Mesenchymal stem cell (in vitro differentiated cells and primary cell): ENCODE measurements around the gene PDGFRB. TPM values are rescaled to one million over a fixed set of nuclear protein-coding genes. Genes with fewer than 3 reads are reported as not detected.

Experiments used
- DNase-seq: peaks from one replicate; pipeline ENCODE4 v3.0.0-alpha.2; 2013
- H2AFZ ChIP-seq: one replicate; pipeline ENCODE4 v1.6.1; 2013; ENCODE audit warnings: low read depth, mild to moderate bottlenecking, control low read depth, inconsistent platforms, low read length, moderate library complexity
- H2AK5ac ChIP-seq: 2 replicates; pipeline ENCODE4 v1.6.1; 2013; ENCODE audit warnings: low read length, moderate library complexity, mild to moderate bottlenecking, inconsistent platforms; ENCODE audit not compliant: severe bottlenecking
- H2BK120ac ChIP-seq: one replicate; pipeline ENCODE4 v1.6.1; 2013; ENCODE audit warnings: low read depth, mild to moderate bottlenecking, inconsistent platforms, low read length, moderate library complexity
- H2BK12ac ChIP-seq, 2 experiments: one replicate each; pipeline ENCODE4 v1.6.1; 2013; ENCODE audit warnings: inconsistent platforms in 2 of 2, low read length in 2 of 2, mild to moderate bottlenecking in 2 of 2, moderate library complexity in 2 of 2, control low read depth in 1 of 2
- H2BK15ac ChIP-seq: one replicate; pipeline ENCODE4 v1.6.1; 2013; ENCODE audit warnings: mild to moderate bottlenecking, low read depth, inconsistent platforms; ENCODE audit not compliant: poor library complexity, severe bottlenecking
- H2BK5ac ChIP-seq: 2 replicates; pipeline ENCODE4 v1.6.1; 2013; ENCODE audit warnings: low read depth, mild to moderate bottlenecking, low read length, control low read depth, inconsistent platforms; ENCODE audit not compliant: poor library complexity, severe bottlenecking
- H3K14ac ChIP-seq, 2 experiments: one replicate each; pipeline ENCODE4 v1.6.1; 2013; ENCODE audit warnings: inconsistent platforms in 2 of 2, low read length in 2 of 2, control low read depth in 1 of 2, mild to moderate bottlenecking in 1 of 2, moderate library complexity in 1 of 2
- H3K18ac ChIP-seq, 2 experiments: one replicate each; pipeline ENCODE4 v1.6.1; 2013; ENCODE audit warnings: inconsistent platforms in 2 of 2, low read length in 2 of 2, control low read depth in 1 of 2, low read depth in 1 of 2, mild to moderate bottlenecking in 1 of 2
- H3K23ac ChIP-seq, 2 experiments: one replicate each; pipeline ENCODE4 v1.6.1; 2013; ENCODE audit warnings: inconsistent platforms in 2 of 2, low read length in 2 of 2, mild to moderate bottlenecking in 2 of 2, moderate library complexity in 2 of 2, control low read depth in 1 of 2
- H3K27ac ChIP-seq: 2 replicates; pipeline ENCODE4 v1.5.1; 2013; ENCODE audit warnings: mild to moderate bottlenecking, moderate library complexity, low read length, control low read depth, inconsistent platforms; ENCODE audit not compliant: poor library complexity, severe bottlenecking
- H3K27me3 ChIP-seq, 2 experiments: 2 replicates each; pipeline versions ENCODE4 v1.6.1 to v1.7.0; 2013; ENCODE audit warnings: low read length in 2 of 2, mild to moderate bottlenecking in 2 of 2, moderate library complexity in 2 of 2, control low read depth in 1 of 2, inconsistent platforms in 1 of 2; ENCODE audit not compliant: control insufficient read depth in 1 of 2, insufficient read depth in 1 of 2
- H3K36me3 ChIP-seq, 2 experiments: 2 replicates each; pipeline versions ENCODE4 v1.6.1 to v1.7.0; 2013; ENCODE audit warnings: low read length in 2 of 2, control low read depth in 1 of 2, inconsistent platforms in 1 of 2, low read depth in 1 of 2, mild to moderate bottlenecking in 1 of 2; ENCODE audit not compliant: insufficient read depth in 2 of 2, control insufficient read depth in 1 of 2
- H3K4ac ChIP-seq, 2 experiments: one replicate each; pipeline ENCODE4 v1.6.1; 2013; ENCODE audit warnings: inconsistent platforms in 2 of 2, low read length in 2 of 2, mild to moderate bottlenecking in 2 of 2, moderate library complexity in 2 of 2, control low read depth in 1 of 2, low read depth in 1 of 2
- H3K4me1 ChIP-seq: 2 replicates; pipeline ENCODE4 v1.6.1; 2013; ENCODE audit warnings: low read depth, low read length, control low read depth; ENCODE audit not compliant: control insufficient read depth, insufficient read depth
- H3K4me2 ChIP-seq: 2 replicates; pipeline ENCODE4 v1.6.1; 2013; ENCODE audit warnings: low read length, mild to moderate bottlenecking, inconsistent platforms; ENCODE audit not compliant: poor library complexity, severe bottlenecking
- H3K4me3 ChIP-seq, 2 experiments: 2 replicates each; pipeline versions ENCODE4 v1.5.1 to v1.7.0; 2013; ENCODE audit warnings: low read length in 2 of 2, mild to moderate bottlenecking in 2 of 2, control low read depth in 1 of 2, low read depth in 1 of 2; ENCODE audit not compliant: insufficient read depth in 1 of 2
- H3K79me1 ChIP-seq: replicated peaks from 2 replicates; pipeline ENCODE4 v1.6.1; 2013; ENCODE audit warnings: mild to moderate bottlenecking, control low read depth, low read length, inconsistent platforms; ENCODE audit not compliant: poor library complexity, severe bottlenecking
- H3K9ac ChIP-seq: 2 replicates; pipeline ENCODE4 v1.7.0; 2013; ENCODE audit warnings: mild to moderate bottlenecking, low read length, moderate library complexity
- H3K9me3 ChIP-seq: 2 replicates; pipeline ENCODE4 v1.7.0; 2013; ENCODE audit warnings: mild to moderate bottlenecking, low read length; ENCODE audit not compliant: control insufficient read depth
- H4K8ac ChIP-seq: one replicate; pipeline ENCODE4 v1.6.1; 2013; ENCODE audit warnings: inconsistent platforms, mild to moderate bottlenecking, low read length, moderate library complexity
- H4K91ac ChIP-seq: one replicate; pipeline ENCODE4 v1.6.1; 2013; ENCODE audit warnings: mild to moderate bottlenecking, low read length, inconsistent platforms
- WGBS: methylation state at CpG from one replicate; pipeline ENCODE4 v1.1.7; 2013; ENCODE audit warnings: mixed read lengths; 5-methylcytosine and 5-hydroxymethylcytosine counted together
- small RNA-seq: library from polyadenylated mRNA; stranded (forward); fragments of <200 nt; extraction: miRNeasy Mini kit (QIAGEN cat#:217004); gene quantifications from one replicate; pipeline ENCODE3, GENCODE V24; 2013; ENCODE audit warnings: low read depth

PDGFRB gene

DNA sequence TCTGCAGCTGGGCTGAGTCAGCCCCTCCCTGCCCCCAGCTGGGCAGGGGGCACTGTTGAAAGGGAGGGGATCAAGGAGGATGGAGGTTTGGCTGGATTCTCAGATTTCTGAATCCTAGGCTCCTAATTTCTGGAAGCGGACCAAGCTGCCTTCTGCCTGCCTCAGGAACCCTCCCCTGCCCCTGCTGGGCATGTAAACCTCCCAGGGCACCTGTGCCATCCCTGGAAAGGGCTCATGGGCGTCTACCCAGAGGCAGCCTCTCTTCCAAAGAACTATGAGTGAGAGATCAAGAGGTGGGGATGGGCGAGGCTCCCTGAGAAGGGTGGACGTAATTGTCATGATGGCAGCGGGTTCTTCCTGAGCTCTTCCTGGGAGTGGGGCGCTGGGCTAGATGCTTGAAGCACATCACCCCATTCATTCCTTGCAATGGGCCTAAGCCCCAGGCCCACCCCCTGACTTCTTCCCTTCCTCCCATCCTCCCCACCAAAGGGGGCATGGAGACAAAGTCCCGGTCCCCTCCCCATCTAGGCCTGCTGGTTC is 90.9 kb downstream of the PDGFRB start:
- Histone ChIP-seq H2BK5ac (no peak overlapping the region), H3K9me3 (no peaks in the 10 kb centered on the region), H2BK15ac (peak overlapping the region; percentile 23), H2BK120ac (peak overlapping the region; percentile 55), H3K4ac (peak overlapping the region; percentile 24 to 73), H3K4me2 (no peak overlapping the region), H2AK5ac (peak overlapping the region; percentile 59), H3K4me3 (no peak overlapping the region), H3K23ac (no peak overlapping the region), H3K9ac (no peak overlapping the region), H3K27me3 (no peaks in the 10 kb centered on the region), H3K79me1 (no peaks in the 10 kb centered on the region), H4K8ac (peak overlapping the region; percentile 92), H3K18ac (peak overlapping the region; percentile 50 to 59), H2AFZ (no peak overlapping the region), H3K27ac (peak overlapping the region; percentile 21), H3K14ac (no peak overlapping the region), H2BK12ac (peak overlapping the region; percentile 23 to 53), H3K4me1 (peaks cover 45% of the 10 kb centered on the region), H4K91ac (peak overlapping the region; percentile 66), H3K36me3 (no peaks in the 10 kb centered on the region)
- WGBS = 92% methylated on average over 5 of the region's 7 CpGs
- DNase-seq = no peak

Small RNA genes lying within 50 kb of the gene (small RNA-seq; reads per million reads assigned to genes)
- gene RF00019 = not detected
